Gastrocnemius medialis (tissue), 4 donors: ENCODE results near the gene SHB.

Source experiments
- POLR2A ChIP-seq, 2 donors: fragments of 450-650 bp; IDR thresholded peaks; one replicate each; pipeline ENCODE4 v1.6.1; 2017; ENCODE audit warnings: antibody characterized with exemption in 2 of 2, mild to moderate bottlenecking in 2 of 2, moderate library complexity in 2 of 2
- TF ChIP-seq, protein P1 (sequence below), 5 experiments: fragments of 450-650 bp in 3 of 5; fragments of 200-600 bp in 2 of 5; sonication (generic) in 2 of 5; IDR thresholded peaks in 4 of 5; conservative IDR thresholded peaks in 1 of 5; 1 replicate in 4 of 5; 2 replicates in 1 of 5; pipeline ENCODE4 v1.5.1; 2016 to 2019; ENCODE audit warnings: antibody characterized with exemption in 5 of 5, mild to moderate bottlenecking in 3 of 5, moderate library complexity in 3 of 5

DNA sequence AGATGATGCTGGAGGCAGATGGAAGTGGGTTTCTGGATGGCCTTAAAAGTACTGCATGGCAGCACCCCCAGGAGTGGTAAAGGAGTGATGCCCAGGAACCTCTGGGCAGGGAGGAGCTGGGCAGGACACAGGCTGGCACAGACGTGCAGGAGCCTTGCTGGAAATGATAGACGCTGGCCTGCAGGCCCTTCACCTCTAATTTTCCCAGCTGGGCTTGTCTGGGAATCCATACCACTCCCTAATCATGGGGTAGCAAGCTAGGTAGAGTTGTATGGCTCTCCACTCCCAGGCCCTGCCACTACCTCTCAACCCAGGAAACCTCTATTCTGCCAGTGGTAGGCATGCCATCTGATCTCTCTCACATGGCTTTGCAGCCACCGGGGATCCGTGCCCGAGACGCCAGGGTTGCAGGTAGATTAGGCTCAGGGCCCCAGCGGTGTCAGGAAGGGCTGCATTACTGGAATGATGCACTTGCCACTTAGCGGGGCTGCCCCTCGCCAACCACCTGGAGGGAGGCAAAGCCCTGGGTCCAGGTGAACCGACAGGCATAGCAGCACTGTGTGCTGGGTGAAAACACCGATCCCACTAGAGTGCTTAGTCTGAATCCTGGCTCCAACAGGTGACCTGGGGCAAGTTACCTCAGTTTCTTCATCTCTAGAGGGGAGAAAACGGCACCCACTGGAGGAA is 85.5 kb downstream of the SHB start:
- TF ChIP-seq, protein P1, sequence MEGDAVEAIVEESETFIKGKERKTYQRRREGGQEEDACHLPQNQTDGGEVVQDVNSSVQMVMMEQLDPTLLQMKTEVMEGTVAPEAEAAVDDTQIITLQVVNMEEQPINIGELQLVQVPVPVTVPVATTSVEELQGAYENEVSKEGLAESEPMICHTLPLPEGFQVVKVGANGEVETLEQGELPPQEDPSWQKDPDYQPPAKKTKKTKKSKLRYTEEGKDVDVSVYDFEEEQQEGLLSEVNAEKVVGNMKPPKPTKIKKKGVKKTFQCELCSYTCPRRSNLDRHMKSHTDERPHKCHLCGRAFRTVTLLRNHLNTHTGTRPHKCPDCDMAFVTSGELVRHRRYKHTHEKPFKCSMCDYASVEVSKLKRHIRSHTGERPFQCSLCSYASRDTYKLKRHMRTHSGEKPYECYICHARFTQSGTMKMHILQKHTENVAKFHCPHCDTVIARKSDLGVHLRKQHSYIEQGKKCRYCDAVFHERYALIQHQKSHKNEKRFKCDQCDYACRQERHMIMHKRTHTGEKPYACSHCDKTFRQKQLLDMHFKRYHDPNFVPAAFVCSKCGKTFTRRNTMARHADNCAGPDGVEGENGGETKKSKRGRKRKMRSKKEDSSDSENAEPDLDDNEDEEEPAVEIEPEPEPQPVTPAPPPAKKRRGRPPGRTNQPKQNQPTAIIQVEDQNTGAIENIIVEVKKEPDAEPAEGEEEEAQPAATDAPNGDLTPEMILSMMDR (IDR thresholded peaks at IDR 0.05 in 4 of 5, conservative IDR thresholded peaks at IDR 0.05 in 1 of 5): no peak
- no peak for TF ChIP-seq POLR2A (IDR thresholded peaks at IDR 0.05)
